ENCODE data around the gene SDCBP2. TPM values are rescaled to one million over a fixed set of nuclear protein-coding genes. Genes with fewer than 3 reads are reported as not detected.

Gene SDCBP2
- 1.8 and 10.4 TPM in 2 replicates for total RNA-seq

DNA sequence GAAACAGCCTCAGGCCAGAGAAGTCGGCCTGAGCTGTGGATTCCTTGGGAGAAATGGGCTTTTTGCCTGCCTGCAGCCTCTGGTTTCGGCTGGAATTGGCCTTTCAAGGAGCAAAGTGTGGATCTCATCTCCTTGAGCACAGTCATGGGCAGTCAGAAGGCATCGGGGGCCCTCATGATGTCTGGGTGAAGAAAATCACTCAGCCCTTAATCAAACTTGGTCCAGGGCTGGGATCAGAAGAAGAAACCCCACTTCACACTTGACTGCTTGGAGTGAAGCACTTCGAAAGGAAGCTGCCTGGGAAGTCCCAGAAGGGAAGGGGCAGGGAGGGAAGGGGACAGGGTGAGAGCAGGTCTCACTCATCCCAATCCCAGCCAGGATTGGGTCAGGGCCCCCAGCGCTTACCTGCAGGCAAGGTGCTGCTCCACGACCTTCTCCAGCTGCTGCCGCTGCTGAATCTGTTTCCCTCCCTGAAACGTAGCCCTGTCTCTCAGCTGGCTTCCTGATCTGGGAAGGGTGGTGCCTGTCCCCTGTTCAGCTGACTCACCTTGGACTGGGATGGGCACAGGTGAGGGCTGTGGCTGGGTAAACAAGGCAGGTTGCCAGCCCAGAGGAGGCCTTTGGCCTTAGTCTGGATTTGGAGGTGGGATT is at the start of gene SDCBP2:
Gene SDCBP2, minus strand, starts transcription at position 460 of the 651 bp plus-strand sequence. CDS start 8,723 bp downstream, outside the sequence.

GRCh38 chr20:1266167-1266973 is 62.6 kb downstream of the SDCBP2 start, which contains the start of gene SNPH:
TSS of gene SNPH (plus strand) at chr20:1266294. CDS start at chr20:1296240, 29,946 bp downstream.

Other genes with a start within 250 kb of the SDCBP2 start
- gene PSMF1, start 210.5 kb downstream of the SDCBP2 start, total RNA-seq, result 118 and 147 TPM in 2 replicates
- gene TMEM74B, start 144.2 kb downstream of the SDCBP2 start, total RNA-seq, result 0.26 TPM in 1 of 2 replicates, not detected in the other
- not detected in 2 replicates for gene C20orf202, start 125.7 kb downstream of the SDCBP2 start, total RNA-seq
- gene RAD21L1, start 103.1 kb downstream of the SDCBP2 start, total RNA-seq, result 0.52 and 0.88 TPM in 2 replicates
- gene SNPH, start 62.8 kb downstream of the SDCBP2 start, total RNA-seq, result 8.1 and 9.2 TPM in 2 replicates
- gene FKBP1A, start 63.9 kb upstream of the SDCBP2 start, total RNA-seq, result 145 and 150 TPM in 2 replicates
- 24.6 and 26.6 TPM in 2 replicates for gene NSFL1C, start 137.7 kb upstream of the SDCBP2 start, total RNA-seq
- gene SIRPB2, start 162.3 kb upstream of the SDCBP2 start, total RNA-seq, result not detected in 2 replicates
- gene SIRPD, start 228.6 kb upstream of the SDCBP2 start, total RNA-seq, result not detected in 2 replicates